HG02938 (cell line): ENCODE data around the gene RNGTT.

Experiments
- ATAC-seq: cut with Tn5 transposase; IDR thresholded peaks from one replicate; pipeline ENCODE4 v1.9.1; 2021; ENCODE audit warnings: mild to moderate bottlenecking, moderate library complexity; ENCODE audit not compliant: unreplicated experiment

RNGTT gene

DNA sequence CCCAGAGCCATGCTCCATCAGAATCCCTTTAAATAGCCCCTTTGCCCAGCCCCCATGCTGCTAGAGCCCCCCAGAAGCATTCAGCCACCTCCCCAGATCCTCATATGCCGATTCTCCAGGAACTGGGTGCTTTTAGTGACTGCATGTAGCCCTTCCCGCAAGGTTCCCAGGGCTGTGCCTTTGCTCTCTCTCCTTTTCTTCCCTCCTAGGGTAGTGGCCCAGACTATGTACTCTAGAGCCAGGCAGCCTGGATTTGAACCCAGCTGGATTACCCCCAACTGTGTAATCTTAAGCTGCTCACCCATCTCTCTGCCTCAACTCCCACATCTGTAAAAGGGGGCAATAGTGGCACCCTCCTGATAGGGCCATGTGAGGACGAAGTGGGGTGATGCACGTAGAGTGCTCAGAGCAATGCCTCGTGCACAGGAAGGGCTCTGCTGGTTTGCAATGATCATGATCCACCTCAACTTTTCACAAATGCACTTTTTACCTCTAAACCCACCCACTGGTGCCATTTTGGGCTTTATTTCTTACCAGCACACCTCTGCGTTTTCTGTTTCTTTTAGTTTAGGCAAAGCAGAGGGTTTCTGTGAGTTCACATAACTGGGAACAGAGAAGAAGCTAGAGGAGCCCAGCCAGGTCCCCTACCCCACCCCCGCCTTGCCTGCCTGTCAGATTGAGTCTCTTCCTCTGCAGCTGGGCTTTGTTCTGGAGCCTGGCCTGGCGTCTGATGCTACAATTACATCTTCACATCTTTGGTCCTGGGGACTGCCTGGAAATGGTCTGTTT is 396.5 kb downstream of the RNGTT start:
- no peak for ATAC-seq

DNA sequence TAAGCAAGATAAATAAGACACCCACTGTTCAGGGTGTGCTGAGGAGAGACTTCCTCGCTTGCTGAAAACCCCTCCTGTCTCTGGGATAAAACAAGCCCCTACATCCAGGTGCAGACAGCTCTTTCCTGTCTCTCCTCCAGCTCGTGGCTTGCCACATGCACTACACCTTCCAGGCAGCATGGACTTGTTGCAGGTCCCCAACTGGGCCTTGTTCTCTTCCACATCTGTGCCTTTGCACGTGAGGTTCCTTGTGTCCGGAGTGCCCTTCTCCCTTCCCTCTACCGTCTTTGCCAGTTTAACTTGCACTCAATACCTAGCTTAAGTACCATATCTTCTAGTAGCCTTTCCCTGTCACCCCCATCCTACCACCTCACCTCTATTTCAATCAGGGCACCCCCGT is 397.6 kb downstream of the RNGTT start:
- ATAC-seq = no peak

DNA sequence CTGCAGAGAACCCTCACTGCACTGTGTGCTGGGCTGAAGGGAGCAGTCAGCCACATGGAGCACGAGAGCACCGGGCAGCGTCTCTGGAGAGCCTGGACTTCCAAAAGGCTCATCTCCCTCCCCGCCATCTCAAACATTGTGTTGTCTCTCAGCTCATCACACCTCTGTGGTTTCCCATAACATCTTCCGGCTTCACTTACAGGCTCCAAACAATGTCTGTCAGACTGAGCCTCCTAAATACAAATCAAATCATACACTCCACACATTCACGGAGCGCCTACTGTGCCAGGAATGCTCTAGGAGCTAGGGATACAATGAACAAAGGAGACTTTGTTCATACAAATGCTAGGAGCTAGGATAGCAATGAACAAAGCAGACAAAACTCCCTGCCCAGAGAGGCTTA is 398.0 kb downstream of the RNGTT start:
- no peak for ATAC-seq

DNA sequence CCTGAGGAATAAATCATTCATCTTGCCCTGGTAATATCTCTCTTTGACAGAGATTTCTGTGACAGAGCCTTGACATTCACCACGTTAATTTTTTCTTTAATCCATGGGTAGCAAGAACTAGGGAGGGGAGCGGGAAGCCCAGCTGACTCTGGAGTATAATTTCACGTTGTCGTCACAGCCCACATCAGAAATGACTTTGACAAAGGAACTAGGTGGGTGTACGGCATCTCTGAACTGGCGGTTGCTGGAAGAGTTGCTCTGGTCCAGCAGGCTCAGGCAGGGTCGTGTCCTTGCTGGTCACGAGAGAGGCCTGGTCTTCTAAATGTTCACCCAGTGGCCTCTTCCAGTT is 400.2 kb downstream of the RNGTT start:
- ATAC-seq = no peak

DNA sequence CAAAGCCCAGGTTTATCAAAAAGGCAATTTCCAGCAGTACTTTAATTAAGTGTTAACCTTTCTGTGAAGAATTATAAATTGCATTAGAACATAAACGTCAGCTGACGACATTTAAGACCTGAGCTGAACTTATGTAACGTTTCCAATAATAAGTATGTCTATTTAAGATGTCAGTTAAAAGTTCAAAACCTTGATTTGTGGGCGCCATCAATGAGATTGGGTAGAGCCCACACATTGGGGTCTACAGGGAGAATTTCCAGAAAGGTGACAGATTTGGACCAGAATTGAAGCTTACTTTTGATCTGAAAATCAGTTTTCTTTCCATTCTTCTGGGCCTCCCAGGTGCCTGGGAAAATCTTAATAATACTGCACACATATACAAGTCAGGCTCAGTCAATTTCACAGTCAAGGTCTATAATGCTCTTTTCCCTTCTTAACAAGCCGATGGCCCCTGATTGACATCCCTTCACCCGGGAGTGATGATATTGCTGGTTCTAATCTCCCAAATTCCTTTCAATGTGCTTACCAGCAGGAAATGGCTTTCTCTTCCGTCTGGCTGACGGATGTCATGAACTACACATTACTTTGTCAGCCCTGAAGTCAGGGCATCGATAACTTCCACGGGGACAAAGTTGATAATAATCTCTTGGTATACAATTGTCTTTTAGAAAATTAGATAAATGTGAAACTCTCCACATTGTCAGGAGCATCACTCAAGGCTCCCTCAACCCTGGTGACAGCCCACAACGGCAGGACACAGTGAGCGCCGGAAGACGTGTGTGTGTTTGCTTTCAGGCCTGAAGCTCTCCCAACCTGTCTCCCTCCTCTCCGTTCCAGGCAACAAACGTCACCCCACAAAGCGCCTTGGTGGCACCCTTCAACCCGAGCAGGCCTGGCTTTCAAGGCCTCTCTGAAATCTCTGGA is 400.8 kb downstream of the RNGTT start:
- ATAC-seq = no peak

DNA sequence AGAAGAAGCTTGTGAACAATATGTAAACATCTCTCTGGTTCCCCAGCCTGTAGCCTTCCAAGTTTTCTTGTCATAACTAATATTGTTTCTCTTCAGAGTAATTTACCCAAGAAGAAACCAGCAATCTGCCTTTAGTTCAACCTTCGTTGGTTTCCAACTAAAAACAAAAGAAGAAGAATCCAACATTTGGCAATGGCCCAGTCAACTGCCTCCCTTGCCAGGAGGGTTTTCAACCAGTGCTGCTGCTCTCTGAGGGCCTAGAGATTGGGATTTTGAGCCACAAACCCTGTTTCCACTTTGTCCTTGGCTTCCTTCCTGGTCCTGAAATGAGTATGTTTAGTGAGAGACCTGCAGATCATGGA is 401.5 kb downstream of the RNGTT start:
- no peak for ATAC-seq

DNA sequence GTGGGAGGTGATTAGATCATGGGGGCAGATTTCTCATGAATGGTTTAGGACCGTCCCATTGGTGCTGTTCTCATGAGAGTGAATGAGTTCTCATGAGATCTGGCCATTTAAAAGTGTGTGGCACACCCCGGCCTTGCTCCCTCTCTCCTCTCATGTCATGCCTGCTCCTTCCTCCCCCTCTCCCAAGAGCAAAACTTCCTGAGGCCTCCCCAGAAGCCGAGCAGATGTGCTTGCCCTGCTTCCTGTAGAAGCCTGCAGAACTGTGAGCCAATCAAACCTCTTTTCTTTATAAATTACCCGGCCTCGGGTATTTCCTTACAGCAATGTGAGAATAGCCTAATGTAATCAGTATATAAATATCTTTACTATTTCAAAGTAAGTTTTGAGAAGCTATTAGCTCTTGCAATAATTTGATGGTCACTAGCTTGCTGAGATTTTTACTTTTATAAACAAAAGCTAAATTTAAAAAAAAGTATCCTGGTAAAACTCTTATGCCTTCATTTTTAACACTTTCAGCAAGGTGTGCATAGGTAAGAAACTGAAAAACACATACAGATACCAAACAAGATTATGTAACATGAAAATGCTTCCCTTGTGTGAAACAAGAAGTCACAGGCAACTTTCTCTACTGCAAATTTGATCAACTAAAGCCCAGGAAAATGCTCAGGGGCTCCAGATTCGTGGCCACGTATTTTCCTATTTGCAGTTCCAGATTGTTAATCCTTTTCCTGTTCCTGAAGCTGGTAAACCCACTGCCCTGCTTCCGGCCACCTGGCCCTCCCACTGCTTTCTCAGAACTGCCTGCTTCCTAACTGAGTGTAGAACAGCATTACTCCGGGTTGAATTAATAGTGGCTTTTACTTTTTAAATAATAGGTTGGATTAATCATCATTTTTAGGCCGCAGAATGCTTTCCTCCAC is 402.1 kb downstream of the RNGTT start:
- no peak for ATAC-seq
